Fibroblast of pulmonary artery (primary cell): ENCODE measurements around the gene PRKCG.

ENCODE experiments used
- DNase-seq: peaks from one replicate; pipeline ENCODE4 v3.0.0-alpha.2; 2010; ENCODE audit warnings: low read depth
- H3K4me3 ChIP-seq: replicated peaks from 2 replicates; pipeline ENCODE4 v1.5.1; 2011; ENCODE audit warnings: low read depth, mild to moderate bottlenecking, control low read depth, low read length, moderate library complexity
- TF ChIP-seq, protein P1 (sequence below): IDR thresholded peaks from 2 replicates; pipeline ENCODE4 v1.5.1; 2011; ENCODE audit warnings: mild to moderate bottlenecking, control low read depth, low read length, inconsistent platforms; ENCODE audit errors: missing control alignments

The PRKCG gene

GRCh38 chr19:53882391-53883050 is 524 bp downstream of the PRKCG start:
- DNase-seq = no peak
- no peak overlapping the region for H3K4me3 ChIP-seq
- TF ChIP-seq, protein P1, sequence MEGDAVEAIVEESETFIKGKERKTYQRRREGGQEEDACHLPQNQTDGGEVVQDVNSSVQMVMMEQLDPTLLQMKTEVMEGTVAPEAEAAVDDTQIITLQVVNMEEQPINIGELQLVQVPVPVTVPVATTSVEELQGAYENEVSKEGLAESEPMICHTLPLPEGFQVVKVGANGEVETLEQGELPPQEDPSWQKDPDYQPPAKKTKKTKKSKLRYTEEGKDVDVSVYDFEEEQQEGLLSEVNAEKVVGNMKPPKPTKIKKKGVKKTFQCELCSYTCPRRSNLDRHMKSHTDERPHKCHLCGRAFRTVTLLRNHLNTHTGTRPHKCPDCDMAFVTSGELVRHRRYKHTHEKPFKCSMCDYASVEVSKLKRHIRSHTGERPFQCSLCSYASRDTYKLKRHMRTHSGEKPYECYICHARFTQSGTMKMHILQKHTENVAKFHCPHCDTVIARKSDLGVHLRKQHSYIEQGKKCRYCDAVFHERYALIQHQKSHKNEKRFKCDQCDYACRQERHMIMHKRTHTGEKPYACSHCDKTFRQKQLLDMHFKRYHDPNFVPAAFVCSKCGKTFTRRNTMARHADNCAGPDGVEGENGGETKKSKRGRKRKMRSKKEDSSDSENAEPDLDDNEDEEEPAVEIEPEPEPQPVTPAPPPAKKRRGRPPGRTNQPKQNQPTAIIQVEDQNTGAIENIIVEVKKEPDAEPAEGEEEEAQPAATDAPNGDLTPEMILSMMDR = no peak

DNA sequence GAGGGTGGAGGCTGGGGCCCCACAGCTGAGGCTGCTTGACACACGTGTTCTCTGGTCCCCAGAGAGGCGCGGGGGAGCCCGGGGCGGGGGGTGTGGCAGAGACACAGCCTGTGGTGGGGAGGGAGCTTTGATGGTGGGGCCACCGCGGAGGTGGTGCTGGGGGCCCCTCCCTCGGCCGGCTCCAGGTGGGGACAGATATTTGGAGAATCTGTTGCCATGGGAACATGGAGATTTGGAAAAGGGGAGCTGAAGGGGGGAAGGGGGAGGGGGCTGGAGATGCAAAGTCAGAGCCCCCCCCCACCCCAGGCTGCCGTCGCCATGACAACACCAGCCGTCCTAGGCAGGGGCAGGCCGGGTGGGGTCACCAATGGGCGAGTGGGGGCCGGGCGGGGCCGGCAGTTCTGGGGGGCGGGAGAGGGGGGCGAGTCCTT is 1.2 kb downstream of the PRKCG start:
- no peak for DNase-seq
- H3K4me3 ChIP-seq = no peak overlapping the region
- TF ChIP-seq, protein P1 = no peak

GRCh38 chr19:53883741-53884140 is 1.7 kb downstream of the PRKCG start:
- no peak for DNase-seq
- H3K4me3 ChIP-seq = no peak overlapping the region
- TF ChIP-seq, protein P1 = no peak

- TF ChIP-seq, protein P1 = no peak
Measured at GRCh38 chr19:53884256-53884655, 2.3 kb downstream of the PRKCG start.

GRCh38 chr19:53885036-53885435 is 3.0 kb downstream of the PRKCG start:
- no peak overlapping the region for H3K4me3 ChIP-seq
- TF ChIP-seq, protein P1 = no peak
- no peak for DNase-seq

More at GRCh38 chr19:53884256-53884655, 2.3 kb downstream of the PRKCG start:
- no peak overlapping the region for H3K4me3 ChIP-seq
- DNase-seq = no peak

DNA sequence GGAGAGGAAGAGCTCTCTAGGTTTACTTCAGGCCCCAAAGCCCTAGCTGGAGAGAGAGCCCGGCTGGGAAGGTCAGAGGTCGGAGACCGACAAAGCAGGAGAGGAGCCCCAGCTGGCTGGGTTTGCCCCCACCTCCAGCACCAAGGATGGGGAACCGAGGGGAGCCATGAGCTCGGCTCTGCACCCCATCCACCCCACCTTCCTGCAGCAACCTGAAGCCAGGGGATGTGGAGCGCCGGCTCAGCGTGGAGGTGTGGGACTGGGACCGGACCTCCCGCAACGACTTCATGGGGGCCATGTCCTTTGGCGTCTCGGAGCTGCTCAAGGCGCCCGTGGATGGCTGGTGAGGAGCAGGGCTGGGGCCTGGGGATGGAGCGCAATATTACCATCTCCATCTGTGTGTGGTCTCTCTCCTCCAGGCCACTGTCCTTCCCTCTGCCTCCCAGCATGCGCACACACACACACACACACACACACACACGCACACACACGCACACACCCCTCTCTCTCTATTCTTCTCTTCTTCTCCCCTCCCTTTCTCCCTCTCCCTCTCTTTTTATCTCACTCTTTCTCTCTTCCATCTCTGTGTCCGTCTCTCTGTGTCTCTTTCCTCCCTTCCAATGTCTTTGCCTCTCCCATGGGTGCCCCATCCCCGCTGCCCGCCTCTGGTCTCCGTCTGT is 10.4 kb downstream of the PRKCG start:
- TF ChIP-seq, protein P1 = no peak
- H3K4me3 ChIP-seq = no peak overlapping the region
- DNase-seq = no peak

DNA sequence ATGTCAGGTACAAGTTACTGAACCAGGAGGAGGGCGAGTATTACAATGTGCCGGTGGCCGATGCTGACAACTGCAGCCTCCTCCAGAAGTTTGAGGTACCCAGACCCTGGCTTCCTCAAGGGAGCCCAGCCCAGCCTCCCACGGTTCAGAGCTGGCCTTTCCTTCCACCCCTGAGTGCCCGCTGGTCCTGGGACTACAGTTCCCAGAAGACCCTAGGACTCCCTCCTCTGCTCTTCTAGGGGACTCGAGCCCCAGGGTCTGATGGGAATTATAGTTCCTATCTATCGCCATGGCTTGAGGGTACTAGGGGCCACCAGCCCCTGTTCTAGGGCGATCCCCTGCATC is 11.0 kb downstream of the PRKCG start:
- no peak overlapping the region for H3K4me3 ChIP-seq
- TF ChIP-seq, protein P1 = no peak
- DNase-seq = no peak
